Measurements from ENCODE around the gene ZNF205.

The ZNF205 gene

DNA sequence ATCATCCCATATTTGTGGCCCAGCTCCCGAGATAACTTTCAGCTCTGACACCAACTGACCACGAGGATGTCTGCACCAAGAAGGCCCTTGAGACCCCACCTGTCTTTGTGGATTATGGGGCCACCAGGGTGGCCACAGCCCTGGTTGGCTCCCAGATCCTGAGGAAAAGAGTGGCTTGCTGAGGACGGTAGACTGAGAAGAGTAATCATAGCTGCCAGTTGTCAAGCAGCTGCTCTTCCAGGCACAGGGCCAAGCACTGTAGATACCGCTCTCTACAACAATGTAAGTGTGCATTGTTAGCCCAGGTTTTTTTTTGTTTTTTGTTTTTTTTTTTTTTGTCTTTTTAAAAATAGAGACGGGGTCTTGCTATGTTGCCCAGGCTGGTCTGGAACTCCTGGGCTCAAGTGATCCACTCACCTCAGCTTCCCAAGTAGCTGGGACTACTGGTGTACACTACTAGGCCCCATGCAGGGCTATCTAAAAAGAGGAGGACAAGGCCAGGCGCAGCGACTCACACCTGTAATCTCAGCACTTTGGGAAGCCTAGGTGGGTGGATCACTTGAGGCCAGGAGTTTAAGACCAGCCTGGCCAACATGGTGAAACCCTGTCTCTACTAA, 9.6 kb downstream of the ZNF205 start:
- peaks cover 0 to 2% (median 0%) of the 10 kb centered on the region in 5 experiments for H3K27me3 ChIP-seq (replicated peaks in 2 of 5; ENCODE audit: control insufficient read depth in 4 of 5, insufficient read depth in 5 of 5, low read length in 4 of 5)
- WGBS (ENCODE audit: insufficient coverage), result 91% methylated on average over 5 of the region's 7 CpGs
- no peak for DNase-seq
- CTCF ChIA-PET, result interaction anchor here (0.6 to 1.2 kb wide), 7 partner anchors 8 to 63 kb away, joined by 3 to 5 read pairs (median 3); no protein-coding TSS in a partner anchor
- no peak overlapping the region for H3K4me3 ChIP-seq (ENCODE audit: control insufficient read depth in 1 of 7, extremely low read depth in 1 of 7, insufficient read depth in 4 of 7, low read depth in 2 of 7, low read length in 6 of 7)
- H3K4me1 ChIP-seq (ENCODE audit: control extremely low read depth in 1 of 4, control insufficient read depth in 4 of 4, insufficient read depth in 4 of 4, low read length in 3 of 4), result peaks cover 0 to 21% (median 17%) of the 10 kb centered on the region in 4 experiments
- peaks cover 0 to 4% (median 2%) of the 10 kb centered on the region in 4 experiments for H3K36me3 ChIP-seq (ENCODE audit: control insufficient read depth in 4 of 4, insufficient read depth in 4 of 4, low read length in 3 of 4)
- POLR2A ChIA-PET, result no interaction called here
- H3K9me3 ChIP-seq (ENCODE audit: control extremely low read depth in 1 of 5, control insufficient read depth in 4 of 5, insufficient read depth in 2 of 5, low read depth in 1 of 5, low read length in 4 of 5), result no peaks in the 10 kb centered on the region
- no peak overlapping the region for H3K27ac ChIP-seq (ENCODE audit: insufficient read depth in 1 of 2, low read depth in 1 of 2, low read length in 2 of 2, poor library complexity in 1 of 2, severe bottlenecking in 2 of 2)

DNA sequence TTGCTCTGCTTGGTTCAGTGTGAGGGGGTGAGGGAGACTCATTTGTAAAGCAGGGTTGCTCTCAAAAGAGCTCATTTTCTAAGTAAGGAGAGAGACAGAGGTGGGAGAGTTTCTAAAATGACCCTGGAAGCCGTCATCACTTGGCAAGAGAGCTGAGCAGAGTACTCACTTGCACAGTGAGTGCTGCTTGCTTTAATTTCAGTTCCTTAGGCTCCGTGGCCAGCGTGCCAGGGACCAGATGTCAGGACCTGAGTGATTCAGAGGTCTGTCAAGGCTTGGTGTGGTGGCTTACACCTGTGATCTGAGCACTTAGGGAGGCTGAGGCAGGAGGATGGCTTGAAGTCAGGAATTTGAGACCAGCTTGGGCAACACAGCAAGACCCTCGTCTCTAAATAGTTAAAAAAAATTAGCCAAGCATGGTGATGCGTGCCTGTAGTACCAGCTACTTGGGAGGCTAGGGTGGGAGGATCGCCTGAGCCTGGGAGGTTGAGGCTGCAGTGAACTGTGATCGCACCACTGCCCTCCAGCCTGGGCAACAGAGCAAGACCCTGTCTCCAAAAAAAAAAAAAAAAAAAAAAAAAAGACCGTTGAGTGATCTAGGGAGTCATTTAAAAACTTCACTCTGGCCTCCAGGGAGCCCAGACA, 10.7 kb downstream of the ZNF205 start:
- ChIA-PET POLR2A (interaction anchor here (0.7 kb wide), 1 partner anchor 16 kb away, joined by 3 read pairs; no protein-coding TSS in a partner anchor), CTCF (interaction anchor here (1.0 to 1.2 kb wide), 4 partner anchors 21 to 64 kb away, joined by 3 to 5 read pairs (median 4); no protein-coding TSS in a partner anchor)
- Histone ChIP-seq H3K27me3 (replicated peaks in 2 of 5; ENCODE audit: control insufficient read depth in 4 of 5, insufficient read depth in 5 of 5, low read length in 4 of 5) (peaks cover 0 to 2% (median 0%) of the 10 kb centered on the region in 5 experiments), H3K4me1 (ENCODE audit: control extremely low read depth in 1 of 4, control insufficient read depth in 4 of 4, insufficient read depth in 4 of 4, low read length in 3 of 4) (peaks cover 0 to 21% (median 17%) of the 10 kb centered on the region in 4 experiments), H3K27ac (ENCODE audit: insufficient read depth in 1 of 2, low read depth in 1 of 2, low read length in 2 of 2, poor library complexity in 1 of 2, severe bottlenecking in 2 of 2) (no peak overlapping the region), H3K9me3 (ENCODE audit: control extremely low read depth in 1 of 5, control insufficient read depth in 4 of 5, insufficient read depth in 2 of 5, low read depth in 1 of 5, low read length in 4 of 5) (no peaks in the 10 kb centered on the region), H3K4me3 (ENCODE audit: control insufficient read depth in 1 of 7, extremely low read depth in 1 of 7, insufficient read depth in 4 of 7, low read depth in 2 of 7, low read length in 6 of 7) (peak overlapping the region in 1 of 7 experiments; percentile 93), H3K36me3 (ENCODE audit: control insufficient read depth in 4 of 4, insufficient read depth in 4 of 4, low read length in 3 of 4) (peaks cover 0 to 10% (median 3%) of the 10 kb centered on the region in 4 experiments)
- no peak for DNase-seq
- 90% methylated on average over 6 of the region's 8 CpGs for WGBS (ENCODE audit: insufficient coverage)

GRCh38 chr16:3123986-3124886, 11.8 kb downstream of the ZNF205 start:
- CTCF ChIA-PET, result interaction anchor here (0.8 to 6.8 kb wide), 6 partner anchors 15 to 85 kb away, joined by 3 to 103 read pairs (median 4); partner anchors contain the start of gene ZSCAN10
- WGBS (ENCODE audit: insufficient coverage), result under 1% methylated on average over 66 of the region's 72 CpGs

DNA sequence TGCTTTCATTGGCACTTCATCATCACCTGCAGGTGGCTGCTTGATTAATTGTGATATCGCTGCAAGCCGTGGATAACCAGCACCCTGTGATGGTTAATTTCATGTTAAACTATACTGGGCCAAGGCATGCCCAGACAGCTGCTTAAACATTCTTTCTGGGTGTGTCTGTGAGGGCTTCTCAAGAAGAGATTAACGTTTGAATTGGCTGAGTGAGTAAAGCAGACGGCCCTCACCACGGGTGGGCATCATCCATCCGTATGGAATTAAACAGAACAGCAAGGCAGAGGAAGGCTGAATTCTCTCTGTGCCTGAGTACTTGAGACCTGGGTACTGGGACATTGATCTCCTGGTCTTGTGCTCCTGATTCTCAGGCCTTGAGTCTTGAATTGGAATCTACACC, 15.4 kb downstream of the ZNF205 start:
- H3K4me1 ChIP-seq (ENCODE audit: control extremely low read depth in 1 of 4, control insufficient read depth in 4 of 4, insufficient read depth in 4 of 4, low read length in 3 of 4), result peaks cover 0 to 32% (median 31%) of the 10 kb centered on the region in 4 experiments
- H3K36me3 ChIP-seq (ENCODE audit: control insufficient read depth in 4 of 4, insufficient read depth in 4 of 4, low read length in 3 of 4), result peaks cover 0 to 17% (median 4%) of the 10 kb centered on the region in 4 experiments
- no peak overlapping the region for H3K27ac ChIP-seq (ENCODE audit: insufficient read depth in 1 of 2, low read depth in 1 of 2, low read length in 2 of 2, poor library complexity in 1 of 2, severe bottlenecking in 2 of 2)
- peaks cover 0 to 1% (median 0%) of the 10 kb centered on the region in 5 experiments for H3K27me3 ChIP-seq (replicated peaks in 2 of 5; ENCODE audit: control insufficient read depth in 4 of 5, insufficient read depth in 5 of 5, low read length in 4 of 5)
- 98% methylated on average over 6 of the region's 6 CpGs for WGBS (ENCODE audit: insufficient coverage)
- ChIA-PET CTCF (interaction anchor here (1.1 to 12.4 kb wide), 15 partner anchors 9 to 337 kb away, joined by 3 to 121 read pairs (median 15); partner anchors contain the start of genes TNFRSF12A, ZNF205 and ZSCAN10), POLR2A (no interaction called here)
- no peak for DNase-seq
- H3K4me3 ChIP-seq (ENCODE audit: control insufficient read depth in 1 of 7, extremely low read depth in 1 of 7, insufficient read depth in 4 of 7, low read depth in 2 of 7, low read length in 6 of 7), result no peak overlapping the region
- H3K9me3 ChIP-seq (ENCODE audit: control extremely low read depth in 1 of 5, control insufficient read depth in 4 of 5, insufficient read depth in 2 of 5, low read depth in 1 of 5, low read length in 4 of 5), result no peaks in the 10 kb centered on the region

More at GRCh38 chr16:3123986-3124886, 11.8 kb downstream of the ZNF205 start:
- H3K9me3 ChIP-seq (ENCODE audit: control extremely low read depth in 1 of 5, control insufficient read depth in 4 of 5, insufficient read depth in 2 of 5, low read depth in 1 of 5, low read length in 4 of 5), result no peaks in the 10 kb centered on the region
- H3K27me3 ChIP-seq (replicated peaks in 2 of 5; ENCODE audit: control insufficient read depth in 4 of 5, insufficient read depth in 5 of 5, low read length in 4 of 5), result peaks cover 0 to 2% (median 0%) of the 10 kb centered on the region in 5 experiments
- POLR2A ChIA-PET, result interaction anchor here (0.6 kb wide), 3 partner anchors 59 to 317 kb away, joined by 3 read pairs; partner anchors contain the start of gene IL32
- peaks cover 0 to 26% (median 24%) of the 10 kb centered on the region in 4 experiments for H3K4me1 ChIP-seq (ENCODE audit: control extremely low read depth in 1 of 4, control insufficient read depth in 4 of 4, insufficient read depth in 4 of 4, low read length in 3 of 4)
- H3K4me3 ChIP-seq (ENCODE audit: control insufficient read depth in 1 of 7, extremely low read depth in 1 of 7, insufficient read depth in 4 of 7, low read depth in 2 of 7, low read length in 6 of 7), result peak overlapping the region; percentile 34 to 93 (median 88)
- peak; percentile 94 to 97 (median 96) for DNase-seq
- peaks cover 0 to 10% (median 3%) of the 10 kb centered on the region in 4 experiments for H3K36me3 ChIP-seq (ENCODE audit: control insufficient read depth in 4 of 4, insufficient read depth in 4 of 4, low read length in 3 of 4)
- H3K27ac ChIP-seq (ENCODE audit: insufficient read depth in 1 of 2, low read depth in 1 of 2, low read length in 2 of 2, poor library complexity in 1 of 2, severe bottlenecking in 2 of 2), result peak overlapping the region; percentile 50 to 66

DNA sequence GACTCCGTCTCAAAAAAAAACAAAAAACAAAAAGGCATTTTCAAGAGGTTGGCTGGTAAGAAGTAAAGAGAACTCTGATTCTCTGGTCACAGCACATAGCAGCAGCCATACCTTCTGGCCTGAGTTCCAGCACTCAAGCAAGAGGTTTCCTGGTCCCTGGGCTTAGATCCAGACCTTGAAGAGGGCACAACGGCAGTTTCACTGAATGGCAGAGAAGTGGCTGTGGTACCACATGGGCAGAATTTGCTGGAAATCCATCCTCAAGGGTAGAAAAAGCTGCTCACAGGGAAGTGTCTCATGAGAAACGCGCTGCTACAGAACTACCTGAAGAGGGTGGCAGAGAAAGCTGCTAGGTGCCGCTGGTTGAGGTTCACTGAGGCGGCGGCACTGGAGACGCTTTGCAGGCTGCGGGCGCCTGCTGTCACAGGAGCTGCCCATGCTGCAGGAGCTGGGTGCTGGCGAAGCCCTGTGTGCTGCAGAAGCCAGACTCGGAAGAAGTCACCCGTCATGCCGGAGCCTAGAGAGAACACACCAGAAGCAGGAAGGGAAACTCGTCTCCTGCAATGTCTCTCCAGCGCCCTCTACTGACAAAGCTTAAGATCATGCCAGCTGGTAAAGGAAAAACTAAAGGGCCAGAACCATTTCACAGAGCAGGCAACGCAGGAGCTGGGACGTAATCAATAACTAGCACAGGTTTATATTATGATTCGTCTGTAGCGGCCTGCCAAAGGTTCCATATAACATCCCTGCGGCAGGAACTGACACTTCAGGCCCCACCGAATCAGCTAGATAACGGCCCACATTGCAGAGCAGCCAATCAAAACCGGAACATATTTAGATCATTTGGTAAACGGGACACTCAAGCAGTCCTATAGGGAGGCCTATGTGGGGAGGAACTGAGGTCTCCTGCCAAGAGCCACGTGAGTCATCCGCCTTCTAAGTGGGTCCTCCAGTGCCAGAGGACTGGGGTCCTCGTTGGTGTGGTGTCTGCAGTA, 17.0 kb downstream of the ZNF205 start:
- peak overlapping the region in 1 of 2 experiments; percentile 64 for H3K27ac ChIP-seq (ENCODE audit: insufficient read depth in 1 of 2, low read depth in 1 of 2, low read length in 2 of 2, poor library complexity in 1 of 2, severe bottlenecking in 2 of 2)
- 25% methylated on average over 27 of the region's 28 CpGs for WGBS (ENCODE audit: insufficient coverage)

More for the DNA sequence above, 17.0 kb downstream of the ZNF205 start:
- peak; percentile 87 to 93 (median 90) for DNase-seq
- ChIA-PET CTCF (interaction anchor here (0.6 to 12.4 kb wide), 32 partner anchors 11 to 334 kb away, joined by 3 to 121 read pairs (median 7); partner anchors contain the start of genes NAA60, TNFRSF12A, ZNF205 and ZNF597), POLR2A (interaction anchor here (0.6 to 1.0 kb wide), 2 partner anchors 52 to 328 kb away, joined by 3 read pairs; no protein-coding TSS in a partner anchor)
- H3K4me3 ChIP-seq (ENCODE audit: control insufficient read depth in 1 of 7, extremely low read depth in 1 of 7, insufficient read depth in 4 of 7, low read depth in 2 of 7, low read length in 6 of 7), result peak overlapping the region; percentile 61 to 85 (median 69)
- H3K9me3 ChIP-seq (ENCODE audit: control extremely low read depth in 1 of 5, control insufficient read depth in 4 of 5, insufficient read depth in 2 of 5, low read depth in 1 of 5, low read length in 4 of 5), result no peaks in the 10 kb centered on the region
- peaks cover 0 to 17% (median 4%) of the 10 kb centered on the region in 4 experiments for H3K36me3 ChIP-seq (ENCODE audit: control insufficient read depth in 4 of 4, insufficient read depth in 4 of 4, low read length in 3 of 4)
- no peaks in the 10 kb centered on the region for H3K27me3 ChIP-seq (replicated peaks in 2 of 5; ENCODE audit: control insufficient read depth in 4 of 5, insufficient read depth in 5 of 5, low read length in 4 of 5)
- peaks cover 4 to 36% (median 28%) of the 10 kb centered on the region in 4 experiments for H3K4me1 ChIP-seq (ENCODE audit: control extremely low read depth in 1 of 4, control insufficient read depth in 4 of 4, insufficient read depth in 4 of 4, low read length in 3 of 4)

Measured in common myeloid progenitor, CD34-positive (primary cell).